Right lobe of liver (tissue), 6 donors: Measurements from ENCODE around the gene LHCGR. TPM values are rescaled to one million over a fixed set of nuclear protein-coding genes. Genes with fewer than 3 reads are reported as not detected.
A peak's percentile ranks its signal among the peaks of the same experiment; 100 is the strongest.

Experiments used
- ATAC-seq, 4 donors: fragments of 200-7000 bp; cut with Tn5 transposase; one replicate each; pipeline ENCODE4 v1.9.1; 2020; ENCODE audit warnings: mild to moderate bottlenecking in 4 of 4, moderate library complexity in 4 of 4
- DNase-seq, 3 donors: peaks; one replicate each; pipeline ENCODE4 v3.0.0-alpha.2; 2020
- H3K27ac ChIP-seq, 3 donors: fragments of 200-600 bp; one replicate each; pipeline ENCODE4 v1.8.0; 2022
- H3K27me3 ChIP-seq, 2 donors: fragments of 200-600 bp; one replicate each; pipeline ENCODE4 v1.8.0; 2022
- H3K36me3 ChIP-seq, 4 donors: fragments of 200-600 bp; sonication (generic) in 1 of 4; one replicate each; pipeline versions ENCODE4 v1.5.1 to v1.8.0; 2017 to 2022; ENCODE audit warnings: control low read depth in 1 of 4
- H3K4me1 ChIP-seq, 4 donors: fragments of 200-600 bp; sonication (generic) in 1 of 4; one replicate each; pipeline versions ENCODE4 v1.5.1 to v1.8.0; 2017 to 2022; ENCODE audit warnings: control low read depth in 1 of 4
- H3K4me3 ChIP-seq, 3 donors: fragments of 200-600 bp; one replicate each; pipeline ENCODE4 v1.8.0; 2022
- H3K9me3 ChIP-seq, 4 donors: fragments of 200-600 bp; sonication (generic) in 1 of 4; one replicate each; pipeline versions ENCODE4 v1.5.1 to v1.8.0; 2017 to 2022; ENCODE audit warnings: control low read depth in 1 of 4
- POLR2A ChIP-seq: fragments of 450-650 bp; IDR thresholded peaks from one replicate; pipeline ENCODE4 v1.6.1; 2017; ENCODE audit warnings: antibody characterized with exemption, mild to moderate bottlenecking
- WGBS: methylation state at CpG from one replicate; pipeline ENCODE4 v1.1.6; 2018; ENCODE audit warnings: low coverage, low lambda C conversion rate; ENCODE audit not compliant: insufficient coverage; ENCODE audit errors: missing lambda C conversion rate; 5-methylcytosine and 5-hydroxymethylcytosine counted together
- intact Hi-C, 2 donors: fragments of 100-400 bp; cut with DNase I; formaldehyde crosslinking; loops; one replicate each; pipeline versions ENCODE4 v1.11.2 to v1.14.1; 2022
- total RNA-seq, 6 experiments: library from RNA; depleted of rRNA in 2 of 6; stranded (reverse); fragments of >200 nt in 2 of 6; fragmentation: NEBNext Ultra II Directional in 3 of 6; extraction: Animal tissue kit (Norgen Biotek cat#: 25700) in 3 of 6; gene quantifications; one replicate each; pipeline versions ENCODE4 v1.1.0 to v1.2.4, GENCODE V29; 2016 to 2023
- TF ChIP-seq, protein P1 (sequence below), 4 donors: fragments of 200-600 bp in 3 of 4; fragments of 450-650 bp in 1 of 4; IDR thresholded peaks; one replicate each; pipeline versions ENCODE4 v1.5.1 to v1.8.0; 2016 to 2022; ENCODE audit warnings: antibody characterized with exemption in 4 of 4, mild to moderate bottlenecking in 2 of 4
- donor health status: DM: no; HTN: yes; CAD: no.
- donor health status: DM: no; HTN: no; CAD: no.
- donor health status: DM: no; HTN: no; CAD: no.
- donor health status: DM: no; HTN: yes; CAD: no.
- donor health status: DM: no; HTN: yes; CAD: no.

The LHCGR gene
- total RNA-seq, 6 experiments from 2014 or later, result not detected

DNA sequence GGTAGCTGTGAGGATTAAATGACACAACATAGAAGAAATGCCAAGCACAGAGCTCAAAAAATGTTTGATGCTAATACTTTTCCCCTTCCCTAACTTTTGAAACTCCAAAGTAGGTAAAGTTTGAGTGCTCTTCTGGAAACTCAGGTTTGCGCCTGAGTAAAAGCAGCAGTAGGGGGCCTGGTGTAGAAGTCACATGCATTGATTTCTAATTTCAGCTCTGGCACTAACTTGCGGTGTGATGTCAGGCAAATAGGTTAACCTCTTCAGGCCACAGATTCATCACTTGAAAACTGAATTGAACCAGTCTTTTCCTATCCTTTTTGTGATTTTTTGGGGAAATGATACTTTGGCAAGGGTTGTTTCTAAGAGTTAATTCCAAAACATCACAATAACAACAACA, 27.2 kb downstream of the LHCGR start:
- Histone ChIP-seq H3K27me3 (no peaks in the 10 kb centered on the region), H3K4me3 (no peak overlapping the region), H3K36me3 (no peaks in the 10 kb centered on the region), H3K4me1 (no peaks in the 10 kb centered on the region), H3K9me3 (no peaks in the 10 kb centered on the region), H3K27ac (no peak overlapping the region)
- intact Hi-C loops, result no loop called here
- 88% methylated on average over 2 of the region's 2 CpGs for WGBS
- no peak for ATAC-seq
- DNase-seq, result no peak
- no peak for TF ChIP-seq POLR2A
- TF ChIP-seq, protein P1, sequence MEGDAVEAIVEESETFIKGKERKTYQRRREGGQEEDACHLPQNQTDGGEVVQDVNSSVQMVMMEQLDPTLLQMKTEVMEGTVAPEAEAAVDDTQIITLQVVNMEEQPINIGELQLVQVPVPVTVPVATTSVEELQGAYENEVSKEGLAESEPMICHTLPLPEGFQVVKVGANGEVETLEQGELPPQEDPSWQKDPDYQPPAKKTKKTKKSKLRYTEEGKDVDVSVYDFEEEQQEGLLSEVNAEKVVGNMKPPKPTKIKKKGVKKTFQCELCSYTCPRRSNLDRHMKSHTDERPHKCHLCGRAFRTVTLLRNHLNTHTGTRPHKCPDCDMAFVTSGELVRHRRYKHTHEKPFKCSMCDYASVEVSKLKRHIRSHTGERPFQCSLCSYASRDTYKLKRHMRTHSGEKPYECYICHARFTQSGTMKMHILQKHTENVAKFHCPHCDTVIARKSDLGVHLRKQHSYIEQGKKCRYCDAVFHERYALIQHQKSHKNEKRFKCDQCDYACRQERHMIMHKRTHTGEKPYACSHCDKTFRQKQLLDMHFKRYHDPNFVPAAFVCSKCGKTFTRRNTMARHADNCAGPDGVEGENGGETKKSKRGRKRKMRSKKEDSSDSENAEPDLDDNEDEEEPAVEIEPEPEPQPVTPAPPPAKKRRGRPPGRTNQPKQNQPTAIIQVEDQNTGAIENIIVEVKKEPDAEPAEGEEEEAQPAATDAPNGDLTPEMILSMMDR (IDR thresholded peaks at IDR 0.05), result no peak

- ATAC-seq, result no peak
- DNase-seq, result no peak
- no peaks in the 10 kb centered on the region for H3K9me3 ChIP-seq
- no peaks in the 10 kb centered on the region for H3K4me1 ChIP-seq
- no peaks in the 10 kb centered on the region for H3K36me3 ChIP-seq
- no peak for TF ChIP-seq POLR2A
- TF ChIP-seq, protein P1 (IDR thresholded peaks at IDR 0.05), result peak in 1 of 4 donors; percentile 20
- no peak overlapping the region for H3K27ac ChIP-seq
- intact Hi-C loops, result no loop called here
- no peaks in the 10 kb centered on the region for H3K27me3 ChIP-seq
- WGBS, result 49% methylated on average over 2 of the region's 2 CpGs
- no peak overlapping the region for H3K4me3 ChIP-seq
These were observed 28.0 kb downstream of the LHCGR start for GRCh38 chr2:48727560-48727959.

- Histone ChIP-seq H3K9me3 (no peaks in the 10 kb centered on the region), H3K27ac (no peak overlapping the region), H3K27me3 (no peaks in the 10 kb centered on the region), H3K4me3 (no peak overlapping the region), H3K4me1 (no peaks in the 10 kb centered on the region), H3K36me3 (no peaks in the 10 kb centered on the region)
- DNase-seq, result no peak
- TF ChIP-seq POLR2A, result no peak
- TF ChIP-seq, protein P1 (IDR thresholded peaks at IDR 0.05), result no peak
- 26% methylated on average over 6 of the region's 7 CpGs for WGBS
- intact Hi-C loops, result no loop called here
- no peak for ATAC-seq
These were observed 29.6 kb downstream of the LHCGR start for GRCh38 chr2:48725696-48726494.

- no peaks in the 10 kb centered on the region for H3K27me3 ChIP-seq
- no peak overlapping the region for H3K27ac ChIP-seq
- DNase-seq, result no peak
- WGBS, result 29% methylated on average over 2 of the region's 2 CpGs
- H3K36me3 ChIP-seq, result no peaks in the 10 kb centered on the region
- H3K4me3 ChIP-seq, result no peak overlapping the region
- no peak for ATAC-seq
- H3K4me1 ChIP-seq, result no peaks in the 10 kb centered on the region
- H3K9me3 ChIP-seq, result no peaks in the 10 kb centered on the region
- TF ChIP-seq, protein P1 (IDR thresholded peaks at IDR 0.05), result no peak
- no peak for TF ChIP-seq POLR2A
- intact Hi-C loops, result no loop called here
These were observed 31.2 kb downstream of the LHCGR start for GRCh38 chr2:48724278-48724677.
